ENCODE measurements around the gene RHBDF1. TPM values are rescaled to one million over a fixed set of nuclear protein-coding genes. Genes with fewer than 3 reads are reported as not detected.

Gene RHBDF1
- total RNA-seq, 1 donor from 2014 or later: 0.26 TPM

DNA sequence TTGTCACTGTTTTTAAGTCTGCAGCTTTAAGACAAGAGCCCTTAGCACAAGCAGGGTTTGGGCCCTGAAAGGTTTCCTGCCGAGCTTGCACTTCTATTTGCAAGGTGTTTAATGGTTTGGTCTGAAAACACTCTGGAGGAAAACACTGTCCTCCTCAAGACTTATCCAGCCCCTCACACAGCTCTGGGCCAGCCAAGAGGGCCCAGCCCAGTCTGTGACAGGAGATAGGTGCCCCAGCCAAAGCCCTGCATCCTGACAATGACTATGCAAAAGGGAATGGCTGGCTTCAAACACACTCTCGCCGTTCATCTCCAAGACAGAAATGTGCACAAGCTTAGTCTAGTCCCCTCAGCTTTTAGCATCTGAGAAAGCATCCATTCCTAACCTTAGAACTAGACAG, 32.5 kb upstream of the RHBDF1 start:
- H3K4me1 Mint-ChIP-seq: no peaks in the 10 kb centered on the region
- intact Hi-C loops (cut with micrococcal nuclease): no loop called here
- H3K9me3 Mint-ChIP-seq: no peaks in the 10 kb centered on the region
- H3K27me3 Mint-ChIP-seq: no peaks in the 10 kb centered on the region
- peaks cover 12% of the 10 kb centered on the region for H3K36me3 Mint-ChIP-seq (ENCODE audit: low read depth)
- H3K27ac Mint-ChIP-seq: no peak overlapping the region
- DNase-seq: no peak
- no peak overlapping the region for H3K4me3 Mint-ChIP-seq

DNA sequence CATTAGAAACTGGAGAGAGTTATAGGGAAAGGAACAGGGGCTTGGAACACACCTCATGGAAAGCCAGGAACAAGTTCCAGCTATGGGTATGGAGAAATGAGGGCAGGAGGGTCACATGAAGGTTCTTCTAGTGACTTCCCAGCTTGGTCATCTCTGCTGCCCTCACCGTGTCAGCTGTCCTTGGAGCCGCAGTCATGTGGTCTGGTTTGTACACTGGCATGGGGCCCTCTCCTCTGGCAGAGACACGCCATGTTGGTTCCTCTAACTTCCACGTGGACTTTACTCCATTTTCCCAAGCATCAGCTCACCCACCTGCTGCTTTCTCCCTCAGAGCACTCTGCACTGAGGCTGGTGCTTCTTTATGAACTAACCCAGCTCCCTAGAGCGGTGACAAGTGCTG, 31.9 kb upstream of the RHBDF1 start:
- H3K27ac Mint-ChIP-seq: no peak overlapping the region
- H3K4me1 Mint-ChIP-seq: no peaks in the 10 kb centered on the region
- H3K27me3 Mint-ChIP-seq: no peaks in the 10 kb centered on the region
- no peaks in the 10 kb centered on the region for H3K9me3 Mint-ChIP-seq
- no peak overlapping the region for H3K4me3 Mint-ChIP-seq
- H3K36me3 Mint-ChIP-seq (ENCODE audit: low read depth): peaks cover 12% of the 10 kb centered on the region
- no peak for DNase-seq
- intact Hi-C loops (cut with micrococcal nuclease): no loop called here

DNA sequence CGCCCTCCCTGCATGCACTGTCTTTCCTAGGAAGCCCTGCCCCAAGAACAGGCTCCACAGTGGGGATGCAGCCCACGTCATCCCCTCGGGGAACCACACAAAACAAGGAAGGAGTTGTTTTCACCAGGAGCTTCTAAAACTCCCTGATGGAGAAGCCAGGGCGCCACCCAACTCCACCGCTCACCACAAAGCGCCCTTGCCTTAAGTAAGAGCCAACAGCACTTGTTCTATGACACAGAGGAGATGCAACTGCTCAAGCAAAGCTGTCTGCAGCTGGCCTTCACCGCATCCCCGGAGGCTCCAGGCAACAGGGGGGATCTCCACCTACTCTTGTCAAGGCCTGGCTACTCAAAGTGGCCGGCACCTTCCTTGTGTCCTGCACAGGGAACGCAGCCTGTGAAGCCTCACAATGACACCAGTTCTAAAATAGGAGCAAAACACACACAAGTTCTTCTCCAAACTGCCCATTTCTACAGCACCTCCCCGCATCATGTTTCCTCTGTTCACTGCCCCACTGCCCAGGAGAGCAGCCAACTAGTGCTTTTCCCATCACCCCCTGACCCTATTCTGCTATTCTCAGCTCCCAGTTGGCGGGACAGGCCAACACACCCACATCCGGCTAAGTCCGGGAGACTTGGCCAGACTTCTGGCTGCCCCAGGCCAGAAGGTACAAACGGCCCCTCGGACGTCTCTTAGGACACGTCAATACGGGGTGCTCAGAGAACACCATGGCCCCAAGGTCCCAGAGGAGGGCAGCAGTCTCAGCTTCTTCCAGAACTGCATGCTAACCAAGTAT, 29.8 kb upstream of the RHBDF1 start:
- Mint-ChIP-seq H3K9me3 (no peaks in the 10 kb centered on the region), H3K4me3 (no peak overlapping the region), H3K36me3 (ENCODE audit: low read depth) (peaks cover 8% of the 10 kb centered on the region), H3K4me1 (peaks cover 2% of the 10 kb centered on the region), H3K27ac (no peak overlapping the region), H3K27me3 (no peaks in the 10 kb centered on the region)
- DNase-seq: no peak
- intact Hi-C loops (cut with micrococcal nuclease): no loop called here

DNA sequence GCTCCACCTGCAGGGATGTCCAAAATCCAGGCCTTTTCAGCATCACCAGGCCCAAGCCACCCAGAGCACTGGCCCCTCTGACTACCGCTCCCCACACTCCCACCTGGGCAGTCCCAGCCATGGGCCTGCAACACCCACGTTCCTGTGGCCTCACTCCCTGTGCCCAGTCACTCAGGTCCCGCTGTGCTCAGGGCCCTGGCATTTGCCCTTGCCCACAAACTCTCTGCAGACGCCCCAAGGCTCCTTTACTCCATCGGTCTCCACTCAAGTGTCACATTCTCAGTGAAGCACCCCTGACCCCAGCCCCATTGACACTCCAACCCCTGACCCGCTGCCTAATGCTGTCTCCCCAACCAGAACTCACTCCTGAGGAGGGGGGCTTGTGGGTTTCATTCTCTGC, 29.2 kb upstream of the RHBDF1 start:
- no peaks in the 10 kb centered on the region for H3K9me3 Mint-ChIP-seq
- H3K4me1 Mint-ChIP-seq: peaks cover 5% of the 10 kb centered on the region
- H3K27me3 Mint-ChIP-seq: no peaks in the 10 kb centered on the region
- peaks cover 10% of the 10 kb centered on the region for H3K36me3 Mint-ChIP-seq (ENCODE audit: low read depth)
- DNase-seq: no peak
- no peak overlapping the region for H3K4me3 Mint-ChIP-seq
- H3K27ac Mint-ChIP-seq: no peak overlapping the region
- intact Hi-C loops (cut with micrococcal nuclease): no loop called here

DNA sequence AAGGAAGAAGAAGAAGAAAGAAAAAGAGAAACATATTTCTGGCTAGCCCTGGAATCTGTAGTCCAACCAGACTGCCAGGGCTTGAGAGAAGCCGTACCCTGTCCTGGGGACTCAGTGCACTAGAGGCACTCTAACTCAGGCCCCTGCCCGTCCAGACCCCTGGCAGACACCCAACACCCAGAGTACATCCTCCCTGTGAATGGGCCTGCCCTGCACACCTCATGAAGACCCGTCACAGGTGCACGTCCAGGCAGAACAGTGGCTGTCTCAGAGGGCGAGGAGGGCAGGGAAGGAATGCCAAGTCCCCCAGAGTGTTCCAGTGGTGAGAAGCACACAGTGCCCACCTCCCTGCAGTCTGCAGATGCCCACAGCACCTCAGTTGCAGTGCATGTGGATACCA, 28.6 kb upstream of the RHBDF1 start:
- Mint-ChIP-seq H3K4me3 (no peak overlapping the region), H3K36me3 (ENCODE audit: low read depth) (peaks cover 9% of the 10 kb centered on the region), H3K9me3 (no peaks in the 10 kb centered on the region), H3K27ac (no peak overlapping the region), H3K4me1 (peaks cover 5% of the 10 kb centered on the region), H3K27me3 (no peaks in the 10 kb centered on the region)
- DNase-seq: no peak
- intact Hi-C loops (cut with micrococcal nuclease): no loop called here

DNA sequence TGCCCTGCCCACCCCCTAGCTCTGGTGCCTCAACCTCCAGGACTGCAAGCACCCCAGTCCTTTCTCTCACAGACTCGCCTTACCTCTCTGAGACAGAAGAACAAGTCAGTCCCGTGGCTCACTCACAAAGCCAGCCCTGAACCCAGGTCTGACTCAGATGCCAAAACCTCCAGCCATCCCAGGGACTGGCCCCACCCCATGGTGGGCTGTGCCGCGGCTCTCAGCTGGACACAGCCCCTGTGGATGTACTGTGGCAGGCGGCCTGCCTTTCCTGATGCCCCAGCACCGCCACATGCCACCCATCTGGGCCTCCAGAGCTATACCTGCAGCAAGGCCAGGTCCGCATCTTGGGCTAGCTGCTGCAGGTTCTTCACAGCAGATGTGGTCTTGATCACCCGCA, 25.4 kb upstream of the RHBDF1 start:
- peaks cover 11% of the 10 kb centered on the region for H3K36me3 Mint-ChIP-seq (ENCODE audit: low read depth)
- H3K4me1 Mint-ChIP-seq: peaks cover 5% of the 10 kb centered on the region
- no peaks in the 10 kb centered on the region for H3K9me3 Mint-ChIP-seq
- no peak overlapping the region for H3K4me3 Mint-ChIP-seq
- H3K27me3 Mint-ChIP-seq: no peaks in the 10 kb centered on the region
- intact Hi-C loops (cut with micrococcal nuclease): loop anchor here (1.0 kb wide), 1 partner anchor 33 kb away; no protein-coding TSS in a partner anchor
- H3K27ac Mint-ChIP-seq: no peak overlapping the region
- DNase-seq: no peak

DNA sequence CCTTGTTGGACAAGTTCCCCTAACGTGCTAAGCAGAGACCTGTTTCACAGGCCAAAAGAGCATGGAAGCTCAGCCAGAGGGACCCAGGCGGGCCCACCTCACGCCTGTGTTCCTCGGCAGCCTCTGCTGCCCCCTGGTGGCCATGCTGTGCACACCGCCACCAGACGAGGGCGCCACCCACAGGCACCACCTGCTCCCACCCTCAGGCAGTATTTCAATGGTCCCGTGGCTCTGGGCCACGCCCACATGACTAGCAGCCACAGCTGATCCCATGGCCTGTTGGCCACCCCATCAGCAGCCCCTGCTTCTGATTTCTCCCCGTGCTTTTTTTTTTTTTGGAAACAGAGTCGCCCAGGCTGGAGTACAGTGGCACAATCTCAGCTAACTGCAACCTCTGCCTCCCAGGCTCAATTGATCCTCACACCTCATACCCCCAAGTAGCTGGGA, 24.5 kb upstream of the RHBDF1 start:
- Mint-ChIP-seq H3K4me1 (peaks cover 5% of the 10 kb centered on the region), H3K4me3 (no peak overlapping the region), H3K27ac (no peak overlapping the region), H3K27me3 (no peaks in the 10 kb centered on the region), H3K9me3 (no peaks in the 10 kb centered on the region), H3K36me3 (ENCODE audit: low read depth) (peaks cover 7% of the 10 kb centered on the region)
- intact Hi-C loops (cut with micrococcal nuclease): loop anchor here (1.0 kb wide), 1 partner anchor 32 kb away; no protein-coding TSS in a partner anchor
- peak; percentile 97 for DNase-seq

DNA sequence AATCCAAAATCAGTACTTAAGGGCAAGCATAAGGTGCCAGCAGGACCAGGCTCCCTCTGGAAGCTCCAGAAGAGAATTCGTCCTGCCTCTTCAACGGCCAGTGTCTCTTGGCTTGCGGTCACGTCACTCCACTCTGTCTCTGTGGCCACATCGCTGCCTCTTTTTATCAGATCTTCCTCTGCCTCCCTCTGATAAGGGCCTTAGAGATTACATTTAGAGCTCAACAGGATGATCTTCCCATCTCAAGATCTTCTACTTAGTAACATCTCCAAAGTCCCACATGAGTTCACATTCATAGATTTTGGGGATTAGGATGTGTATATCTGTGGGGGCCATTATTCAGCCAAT, 22.5 kb upstream of the RHBDF1 start:
- H3K4me1 Mint-ChIP-seq: peaks cover 5% of the 10 kb centered on the region
- no peak for DNase-seq
- H3K36me3 Mint-ChIP-seq (ENCODE audit: low read depth): peaks cover 16% of the 10 kb centered on the region
- H3K4me3 Mint-ChIP-seq: no peak overlapping the region
- no peaks in the 10 kb centered on the region for H3K9me3 Mint-ChIP-seq
- no peaks in the 10 kb centered on the region for H3K27me3 Mint-ChIP-seq
- intact Hi-C loops (cut with micrococcal nuclease): no loop called here
- H3K27ac Mint-ChIP-seq: no peak overlapping the region

DNA sequence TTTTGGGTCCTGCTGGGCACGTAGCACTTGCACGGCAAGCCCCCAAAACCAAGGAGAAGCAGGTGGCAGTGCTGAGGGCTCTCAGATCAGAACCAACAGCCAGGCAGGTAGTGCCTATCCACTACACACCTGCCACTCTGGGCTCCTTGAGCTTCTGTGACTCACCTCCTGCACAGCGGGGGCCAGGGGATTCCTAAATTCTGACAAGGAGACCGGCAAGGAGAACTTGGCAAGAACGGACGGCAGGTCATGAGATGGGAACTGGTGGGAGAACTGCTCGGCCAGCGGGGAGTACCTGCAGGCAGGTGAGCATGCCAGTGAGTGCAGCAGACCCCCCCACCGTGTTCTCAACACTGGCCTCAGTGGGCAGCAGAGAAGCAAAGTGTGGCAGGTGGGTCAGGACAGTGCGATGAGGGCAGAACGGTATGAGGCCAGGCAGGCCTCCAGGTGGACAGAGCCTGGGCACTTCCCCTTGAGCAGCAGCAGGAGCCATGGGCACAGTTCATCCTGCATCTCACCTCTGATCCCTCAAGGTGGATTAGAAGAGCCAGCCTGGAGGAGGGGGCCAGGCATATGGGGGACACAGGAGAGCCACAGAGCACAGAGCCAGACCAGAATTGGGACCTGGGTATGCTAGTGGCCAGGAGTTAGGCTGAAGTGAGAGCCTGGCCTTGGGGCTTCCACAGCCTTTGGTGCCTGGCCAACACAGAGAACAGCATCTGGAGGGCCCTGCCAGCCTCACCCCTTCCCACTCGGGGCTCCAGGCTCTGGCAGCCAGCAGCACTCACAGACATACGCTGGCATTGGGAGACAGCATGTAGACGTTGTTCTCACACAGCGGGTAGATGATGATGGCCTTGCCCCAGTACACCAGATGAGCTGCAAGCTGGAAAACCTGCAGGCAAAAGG, 20.3 kb upstream of the RHBDF1 start:
- DNase-seq: no peak
- intact Hi-C loops (cut with micrococcal nuclease): no loop called here
- Mint-ChIP-seq H3K4me1 (peaks cover 5% of the 10 kb centered on the region), H3K36me3 (ENCODE audit: low read depth) (peaks cover 19% of the 10 kb centered on the region), H3K27ac (no peak overlapping the region), H3K9me3 (no peaks in the 10 kb centered on the region), H3K27me3 (no peaks in the 10 kb centered on the region), H3K4me3 (no peak overlapping the region)

DNA sequence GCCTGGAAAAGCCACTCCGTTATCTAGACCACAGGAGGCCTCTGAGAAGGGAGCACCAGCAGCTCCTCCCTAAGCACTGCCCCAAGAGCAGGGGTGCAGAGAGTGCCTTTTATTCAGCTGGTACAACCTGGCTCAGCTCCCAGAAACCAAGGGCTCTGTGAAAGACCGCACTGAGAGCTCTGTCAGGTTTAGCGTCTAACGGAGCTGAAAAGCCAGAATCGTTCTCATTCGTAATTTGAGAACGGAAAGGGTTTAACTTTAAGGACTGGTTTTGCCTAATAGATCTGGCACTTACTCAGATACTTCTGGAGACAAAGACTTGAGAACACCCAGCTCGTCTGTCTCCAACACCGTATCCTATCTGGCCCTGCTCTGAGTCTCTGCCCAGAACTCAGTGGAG, 19.1 kb upstream of the RHBDF1 start:
- no peaks in the 10 kb centered on the region for H3K9me3 Mint-ChIP-seq
- no peak for DNase-seq
- H3K4me3 Mint-ChIP-seq: no peak overlapping the region
- intact Hi-C loops (cut with micrococcal nuclease): no loop called here
- peaks cover 19% of the 10 kb centered on the region for H3K36me3 Mint-ChIP-seq (ENCODE audit: low read depth)
- H3K4me1 Mint-ChIP-seq: no peaks in the 10 kb centered on the region
- no peaks in the 10 kb centered on the region for H3K27me3 Mint-ChIP-seq
- H3K27ac Mint-ChIP-seq: no peak overlapping the region

DNA sequence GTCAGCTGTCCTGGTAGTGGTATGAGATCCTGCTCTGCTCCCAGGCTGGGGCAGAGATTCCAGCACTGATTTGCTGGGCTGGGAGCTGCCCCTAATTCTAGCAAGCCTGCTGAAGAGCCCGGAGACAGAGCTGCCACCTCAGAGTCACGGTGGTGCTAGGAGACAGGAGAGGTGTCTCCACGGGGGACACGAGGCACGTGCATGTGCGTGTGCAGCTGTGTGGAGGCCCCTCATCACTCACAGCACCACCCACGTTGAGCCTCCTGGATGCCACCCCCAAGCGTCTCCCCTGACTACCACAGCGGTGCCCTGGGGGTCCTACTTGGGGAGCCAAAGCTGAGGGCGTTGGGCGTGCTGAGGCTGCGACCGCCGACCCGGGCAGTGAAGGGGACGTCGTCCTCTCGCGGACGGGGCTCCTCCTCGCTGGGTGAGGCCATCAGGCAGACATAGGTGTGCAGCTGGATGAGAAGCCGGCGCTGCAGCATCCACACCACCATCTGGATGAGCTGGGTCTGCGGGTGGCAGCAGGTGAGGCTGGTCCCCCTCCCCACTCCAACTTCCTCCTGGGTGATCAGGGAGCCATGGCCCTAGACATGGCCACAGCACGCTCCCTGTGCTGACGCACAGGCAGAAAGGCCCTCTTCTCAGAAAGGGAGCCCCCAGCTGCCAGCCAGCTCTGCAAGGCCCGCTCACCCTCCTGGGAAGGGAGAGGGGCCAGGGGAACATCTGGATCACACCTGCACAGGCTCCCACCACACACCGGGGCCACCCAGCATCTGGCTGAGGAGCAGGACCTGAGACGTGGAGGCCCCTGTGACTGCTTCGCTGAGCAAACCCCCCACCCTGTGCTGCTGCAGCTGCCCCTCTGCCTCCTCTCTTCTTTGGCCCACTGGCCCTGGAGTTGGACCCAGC, 17.2 kb upstream of the RHBDF1 start:
- no peak for DNase-seq
- no peak overlapping the region for H3K4me3 Mint-ChIP-seq

DNA sequence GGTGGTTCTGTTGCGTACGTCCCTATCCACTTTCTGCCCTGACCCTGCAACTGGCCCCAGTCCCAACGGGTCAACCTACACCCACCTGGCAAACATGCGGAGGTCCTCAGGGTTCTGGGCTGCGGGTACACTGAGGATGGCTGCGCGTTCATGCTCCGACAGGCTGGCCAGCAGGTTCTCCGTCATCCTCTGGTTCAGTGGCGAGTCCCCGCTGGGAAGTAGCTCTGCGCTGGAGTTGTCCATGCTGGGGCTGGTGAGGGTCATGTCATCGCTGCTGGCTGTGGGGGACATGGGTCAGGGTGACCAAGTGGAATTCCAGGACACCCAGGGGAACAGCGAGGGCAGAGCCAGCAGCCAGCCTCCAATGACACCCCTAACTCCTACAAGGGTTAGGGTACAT, 16.2 kb upstream of the RHBDF1 start:
- Mint-ChIP-seq H3K4me3 (no peak overlapping the region), H3K36me3 (ENCODE audit: low read depth) (peaks cover 33% of the 10 kb centered on the region), H3K4me1 (peaks cover 17% of the 10 kb centered on the region), H3K27ac (no peak overlapping the region), H3K27me3 (no peaks in the 10 kb centered on the region), H3K9me3 (no peaks in the 10 kb centered on the region)
- no peak for DNase-seq
- intact Hi-C loops (cut with micrococcal nuclease): no loop called here

More for the DNA sequence above, 17.2 kb upstream of the RHBDF1 start:
- Mint-ChIP-seq H3K27me3 (no peaks in the 10 kb centered on the region), H3K4me1 (peaks cover 8% of the 10 kb centered on the region), H3K9me3 (no peaks in the 10 kb centered on the region), H3K36me3 (ENCODE audit: low read depth) (peaks cover 26% of the 10 kb centered on the region), H3K27ac (no peak overlapping the region)
- intact Hi-C loops (cut with micrococcal nuclease): no loop called here

DNA sequence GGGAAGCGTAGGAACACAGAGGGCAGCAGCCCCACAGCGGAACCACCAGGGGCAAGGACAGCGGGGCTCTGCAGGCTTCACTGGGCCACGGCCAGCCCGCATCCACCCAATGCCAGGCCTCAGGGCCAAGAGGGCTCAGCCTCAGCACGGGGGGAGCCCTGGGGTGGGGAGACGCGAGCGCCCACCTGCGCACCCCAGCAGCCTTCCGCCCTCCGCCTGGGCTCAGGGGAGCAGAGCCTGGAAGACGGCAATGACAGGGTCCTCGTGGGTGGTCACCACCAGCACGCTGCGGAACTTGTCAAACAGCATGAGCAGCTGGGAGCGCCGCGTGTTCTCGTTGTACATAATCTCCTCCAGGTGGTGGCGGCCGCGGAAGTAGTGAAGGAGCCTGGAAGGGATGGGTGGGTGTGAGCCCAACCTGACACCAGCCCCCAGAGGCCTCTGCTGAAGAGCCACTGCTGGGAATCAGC, 14.1 kb upstream of the RHBDF1 start:
- Mint-ChIP-seq H3K27ac (no peak overlapping the region), H3K4me1 (peaks cover 20% of the 10 kb centered on the region), H3K9me3 (no peaks in the 10 kb centered on the region), H3K36me3 (ENCODE audit: low read depth) (peaks cover 41% of the 10 kb centered on the region), H3K4me3 (no peak overlapping the region), H3K27me3 (no peaks in the 10 kb centered on the region)
- intact Hi-C loops (cut with micrococcal nuclease): no loop called here
- DNase-seq: no peak

All from activated CD4-positive, alpha-beta T cell treated with anti-CD3 and anti-CD28 coated beads, Interleukin-2, amount 10 ng/mL, durations not matched to agents 24 days and 14 days (primary cell).